Neuronal stem cell (in vitro differentiated cells): Measurements from ENCODE around the gene PRIM2.
"Not testable (repeated sequence)": the region's sequence is repeated elsewhere in the genome, so short reads cannot be mapped to it uniquely, and the experiment has no call there.

Source experiments
- DNase-seq: peaks from one replicate; pipeline ENCODE4 v3.0.0-alpha.2; 2013; ENCODE audit warnings: low spot score
- H2AFZ ChIP-seq: one replicate; pipeline ENCODE4 v1.6.1; 2013; ENCODE audit warnings: mild to moderate bottlenecking, low read length, inconsistent platforms
- H2AK5ac ChIP-seq: 2 replicates; pipeline ENCODE4 v1.6.1; 2013; ENCODE audit warnings: low read depth, mild to moderate bottlenecking, inconsistent platforms, low read length, moderate library complexity, mixed read lengths
- H2BK120ac ChIP-seq: 2 replicates; pipeline ENCODE4 v1.6.1; 2013; ENCODE audit warnings: low read depth, mild to moderate bottlenecking, inconsistent platforms, low read length, moderate library complexity, mixed read lengths
- H2BK12ac ChIP-seq: one replicate; pipeline ENCODE4 v1.6.1; 2013; ENCODE audit warnings: low read length, inconsistent platforms
- H2BK15ac ChIP-seq: 2 replicates; pipeline ENCODE4 v1.6.1; 2013; ENCODE audit warnings: mild to moderate bottlenecking, low read length, inconsistent platforms, mixed read lengths
- H2BK5ac ChIP-seq: one replicate; pipeline ENCODE4 v1.6.1; 2013; ENCODE audit warnings: inconsistent platforms, mild to moderate bottlenecking, low read length, moderate library complexity
- H3K14ac ChIP-seq: one replicate; pipeline ENCODE4 v1.6.1; 2013; ENCODE audit warnings: low read length, inconsistent platforms
- H3K18ac ChIP-seq: 2 replicates; pipeline ENCODE4 v1.6.1; 2013; ENCODE audit warnings: low read length, inconsistent platforms
- H3K23ac ChIP-seq: 2 replicates; pipeline ENCODE4 v1.6.1; 2013; ENCODE audit warnings: low read depth, mild to moderate bottlenecking, mixed read lengths, low read length, inconsistent platforms; ENCODE audit not compliant: poor library complexity
- H3K27ac ChIP-seq: replicated peaks from 3 replicates; pipeline ENCODE4 v1.5.1; 2013; ENCODE audit warnings: low read length, inconsistent platforms
- H3K27me3 ChIP-seq, 3 experiments: 2 replicates each; pipeline ENCODE4 v1.6.1; 2013; ENCODE audit warnings: low read length in 3 of 3, mild to moderate bottlenecking in 2 of 3, inconsistent platforms in 1 of 3, low read depth in 1 of 3, mixed read lengths in 1 of 3, moderate library complexity in 1 of 3; ENCODE audit not compliant: control insufficient read depth in 3 of 3, insufficient read depth in 3 of 3
- H3K36me3 ChIP-seq, 2 donors: replicated peaks in 1 of 2; 2 replicates each; pipeline ENCODE4 v1.6.1; 2013; ENCODE audit warnings: low read length in 2 of 2; ENCODE audit not compliant: control insufficient read depth in 2 of 2, insufficient read depth in 2 of 2
- H3K4ac ChIP-seq: 2 replicates; pipeline ENCODE4 v1.6.1; 2013; ENCODE audit warnings: inconsistent platforms, mild to moderate bottlenecking, low read length, moderate library complexity
- H3K4me1 ChIP-seq, 2 donors: 1 replicate in 1 of 2; 2 replicates in 1 of 2; pipeline ENCODE4 v1.6.1; 2013; ENCODE audit warnings: low read length in 2 of 2, low read depth in 1 of 2; ENCODE audit not compliant: control insufficient read depth in 2 of 2, insufficient read depth in 1 of 2
- H3K4me2 ChIP-seq: one replicate; pipeline ENCODE4 v1.6.1; 2013; ENCODE audit warnings: mild to moderate bottlenecking, low read length, inconsistent platforms; ENCODE audit not compliant: insufficient read depth, poor library complexity, severe bottlenecking
- H3K4me3 ChIP-seq, 2 donors: 2 replicates each; pipeline ENCODE4 v1.5.1; 2013; ENCODE audit warnings: low read length in 2 of 2, mild to moderate bottlenecking in 2 of 2, inconsistent platforms in 1 of 2, moderate library complexity in 1 of 2
- H3K79me1 ChIP-seq: one replicate; pipeline ENCODE4 v1.6.1; 2013; ENCODE audit warnings: low read depth, mild to moderate bottlenecking, inconsistent platforms, low read length, moderate library complexity
- H3K9ac ChIP-seq: one replicate; pipeline ENCODE4 v1.6.1; 2013; ENCODE audit warnings: mild to moderate bottlenecking, low read depth, low read length, inconsistent platforms; ENCODE audit not compliant: poor library complexity
- H3K9me3 ChIP-seq, 2 donors: replicated peaks in 1 of 2; 2 replicates each; pipeline versions ENCODE3 to v1.6.1; 2013; ENCODE audit warnings: low read length in 2 of 2, mild to moderate bottlenecking in 2 of 2, inconsistent platforms in 1 of 2, low read depth in 1 of 2, mixed read lengths in 1 of 2, moderate library complexity in 1 of 2; ENCODE audit not compliant: control insufficient read depth in 2 of 2, insufficient read depth in 1 of 2
- H4K8ac ChIP-seq: one replicate; pipeline ENCODE4 v1.6.1; 2013; ENCODE audit warnings: low read depth, mild to moderate bottlenecking, inconsistent platforms, low read length, moderate library complexity
- H4K91ac ChIP-seq: one replicate; pipeline ENCODE4 v1.6.1; 2013; ENCODE audit warnings: low read length, low read depth, mild to moderate bottlenecking, inconsistent platforms; ENCODE audit not compliant: poor library complexity
- WGBS, 2 donors: extraction: QIAGEN DNeasy Blood & Tissue Kit; methylation state at CpG; one replicate each; pipeline ENCODE4 v1.1.7; 2013; ENCODE audit warnings: missing lambda C conversion rate in 2 of 2, mixed read lengths in 1 of 2; ENCODE audit not compliant: insufficient read length in 2 of 2, insufficient replicate concordance in 1 of 2; ENCODE audit errors: extremely low coverage in 2 of 2; 5-methylcytosine and 5-hydroxymethylcytosine counted together

The PRIM2 gene

DNA sequence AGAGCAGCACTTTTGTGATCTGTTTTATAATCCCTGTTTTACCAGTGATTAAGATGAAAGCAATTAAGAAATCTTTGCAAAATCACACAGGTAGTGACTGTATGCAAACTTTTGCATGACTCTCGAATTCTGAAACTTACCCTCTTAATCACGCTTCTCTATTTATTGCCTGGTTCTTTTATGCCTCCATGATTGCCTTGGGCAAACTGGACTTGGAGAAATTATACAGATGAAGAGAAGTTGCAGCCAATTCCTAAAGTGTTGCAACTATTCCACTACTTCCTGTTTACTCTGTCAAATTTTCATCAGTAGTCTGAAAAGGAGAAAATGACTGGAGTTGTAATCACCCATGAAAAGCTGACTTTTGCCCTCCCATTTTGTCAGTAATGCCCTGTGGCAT is 205.8 kb downstream of the PRIM2 start:
- WGBS, 2 donors: no CpG with 5 or more reads among the region's 2 CpGs
- H3K4me1 ChIP-seq, H3K4me2 ChIP-seq: not testable (repeated sequence)

GRCh38 chr6:57529755-57530154 is 212.3 kb downstream of the PRIM2 start:
- WGBS, 2 donors: no CpG with 5 or more reads among the region's 1 CpG
- H3K4me1 ChIP-seq, H3K4ac ChIP-seq, H4K8ac ChIP-seq, H2BK15ac ChIP-seq, H3K79me1 ChIP-seq, H3K27me3 ChIP-seq, H3K18ac ChIP-seq, H3K4me3 ChIP-seq, H3K36me3 ChIP-seq, H2BK5ac ChIP-seq, H3K9ac ChIP-seq, DNase-seq, H3K14ac ChIP-seq, H2BK120ac ChIP-seq, H2BK12ac ChIP-seq, H3K9me3 ChIP-seq, H3K23ac ChIP-seq, H3K27ac ChIP-seq, H2AK5ac ChIP-seq, H4K91ac ChIP-seq, H2AFZ ChIP-seq, H3K4me2 ChIP-seq: not testable (repeated sequence)

More for the DNA sequence above, 205.8 kb downstream of the PRIM2 start:
- not testable (repeated sequence) for H2BK5ac ChIP-seq, H3K23ac ChIP-seq, H3K18ac ChIP-seq, H3K9ac ChIP-seq, H2AFZ ChIP-seq, H4K8ac ChIP-seq, H2BK12ac ChIP-seq, H2BK120ac ChIP-seq, H3K79me1 ChIP-seq, H3K36me3 ChIP-seq, H3K4ac ChIP-seq, DNase-seq, H4K91ac ChIP-seq, H2AK5ac ChIP-seq, H3K4me3 ChIP-seq, H3K27me3 ChIP-seq, H2BK15ac ChIP-seq, H3K9me3 ChIP-seq, H3K27ac ChIP-seq, H3K14ac ChIP-seq

DNA sequence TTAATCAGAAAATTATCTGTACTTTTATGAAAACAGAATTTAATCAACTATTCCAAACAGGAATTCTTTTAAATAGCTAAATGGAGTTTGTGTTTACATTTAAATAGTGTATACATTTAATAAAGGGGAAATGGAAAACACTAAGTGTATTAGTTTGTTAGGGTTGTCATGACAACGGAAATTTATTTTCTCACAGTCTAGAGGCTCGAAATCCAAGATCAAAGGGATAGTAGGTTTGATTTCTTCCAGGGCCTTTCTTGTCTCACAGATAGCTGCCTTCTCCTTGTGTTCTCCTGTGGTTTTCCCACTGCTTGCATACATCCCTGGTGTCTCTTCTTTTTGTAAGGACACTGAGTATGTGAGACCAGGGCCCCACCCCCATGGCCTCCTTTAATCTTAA is 215.2 kb downstream of the PRIM2 start:
- not testable (repeated sequence) for H3K4ac ChIP-seq, H4K91ac ChIP-seq, H2BK120ac ChIP-seq, H2AK5ac ChIP-seq, H3K4me1 ChIP-seq, H3K4me2 ChIP-seq, H3K4me3 ChIP-seq, H3K27me3 ChIP-seq, DNase-seq, H3K27ac ChIP-seq, H3K36me3 ChIP-seq, H2BK12ac ChIP-seq, H2BK15ac ChIP-seq, H2BK5ac ChIP-seq, H2AFZ ChIP-seq, H3K14ac ChIP-seq, H3K79me1 ChIP-seq, H3K9me3 ChIP-seq, H3K23ac ChIP-seq, H4K8ac ChIP-seq, H3K9ac ChIP-seq, H3K18ac ChIP-seq
- WGBS, 2 donors: no CpG with 5 or more reads among the region's 2 CpGs

DNA sequence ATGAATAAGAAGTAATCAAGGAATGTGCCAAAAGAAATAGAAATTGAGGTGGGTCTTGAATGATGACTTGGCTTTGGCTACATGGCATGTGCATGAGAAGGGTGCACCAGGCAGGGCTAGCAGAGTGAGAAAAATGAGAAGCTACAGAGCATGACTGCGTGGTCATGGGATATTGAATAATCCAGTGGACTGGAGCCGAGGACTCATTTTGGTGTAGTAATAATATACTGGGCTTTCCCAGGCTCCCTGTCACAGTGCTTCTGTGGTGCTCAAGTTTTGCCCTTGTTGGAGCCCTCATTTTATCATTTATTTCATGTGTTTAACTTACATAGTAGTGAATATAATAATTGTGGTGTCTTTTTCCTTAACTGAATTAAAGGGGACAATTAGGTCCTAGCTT is 217.7 kb downstream of the PRIM2 start:
- not testable (repeated sequence) for DNase-seq, H3K9ac ChIP-seq, H3K27me3 ChIP-seq, H3K14ac ChIP-seq, H2BK12ac ChIP-seq, H3K79me1 ChIP-seq, H2AK5ac ChIP-seq, H2BK5ac ChIP-seq, H3K9me3 ChIP-seq, H3K4ac ChIP-seq, H3K27ac ChIP-seq, H3K4me3 ChIP-seq, H3K4me2 ChIP-seq, H2AFZ ChIP-seq, H3K4me1 ChIP-seq, H3K36me3 ChIP-seq, H2BK120ac ChIP-seq, H3K18ac ChIP-seq, H2BK15ac ChIP-seq, H4K91ac ChIP-seq, H3K23ac ChIP-seq, H4K8ac ChIP-seq
- no CpG with 5 or more reads among the region's 2 CpGs for WGBS, 2 donors
